SK-N-SH (cell line): ENCODE results near the gene CCSER1. TPM values are rescaled to one million over a fixed set of nuclear protein-coding genes. Genes with fewer than 3 reads are reported as not detected.

Experiments used
- CTCF ChIA-PET: fragments of 300-600, 350-600 bp; formaldehyde crosslinking; extraction: SDS; loops from one replicate; lab custom pipeline; 2021; lab: Yijun Ruan, JAX
- POLR2A ChIA-PET: fragments of 350-600 bp; sonication (Branson Sonifier 250); formaldehyde crosslinking; extraction: SDS; loops from one replicate; lab custom pipeline; 2020; ENCODE audit warnings: antibody characterized with exemption, inconsistent platforms; lab: Yijun Ruan, JAX
- DNase-seq: peaks from one replicate; pipeline ENCODE4 v3.0.0; 2012
- H2AFZ ChIP-seq: fragments of 200-600 bp; sonication (generic); 2 replicates; pipeline ENCODE4 v1.8.1; 2016; ENCODE audit warnings: antibody characterized with exemption, mild to moderate bottlenecking, low read depth
- H3F3A ChIP-seq: fragments of 200-600 bp; sonication (generic); replicated peaks from 2 replicates; pipeline ENCODE3; 2016; ENCODE audit warnings: antibody characterized with exemption, mild to moderate bottlenecking; ENCODE audit not compliant: insufficient read depth
- H3K27ac ChIP-seq, 2 experiments: fragments of 200-500 bp in 1 of 2; fragments of 200-600 bp in 1 of 2; sonication (Bioruptor generic) in 1 of 2; sonication (generic), shearing (Covaris generic) in 1 of 2; 2 replicates each; pipeline versions ENCODE4 v1.5.1 to v1.6.1; 2014 to 2016; ENCODE audit warnings: low read depth in 2 of 2, inconsistent platforms in 1 of 2, low read length in 1 of 2, mild to moderate bottlenecking in 1 of 2, mixed read lengths in 1 of 2
- H3K27me3 ChIP-seq: fragments of 200-600 bp; sonication (generic), shearing (Covaris generic); 2 replicates; pipeline ENCODE4 v1.6.1; 2016; ENCODE audit warnings: mixed run types; ENCODE audit not compliant: insufficient read depth
- H3K36me3 ChIP-seq, 2 experiments: fragments of 200-500 bp in 1 of 2; fragments of 200-600 bp in 1 of 2; sonication (Bioruptor generic) in 1 of 2; sonication (generic) in 1 of 2; replicated peaks in 1 of 2; 2 replicates each; pipeline versions ENCODE3 to v1.5.1; 2014 to 2016; ENCODE audit warnings: low read length in 1 of 2, mild to moderate bottlenecking in 1 of 2; ENCODE audit not compliant: insufficient read depth in 2 of 2, control insufficient read depth in 1 of 2
- H3K4me1 ChIP-seq, 2 experiments: fragments of 200-500 bp in 1 of 2; fragments of 200-600 bp in 1 of 2; sonication (Bioruptor generic) in 1 of 2; sonication (generic), shearing (Covaris generic) in 1 of 2; 2 replicates each; pipeline versions ENCODE4 v1.5.1 to v1.6.1; 2014 to 2016; ENCODE audit warnings: low read depth in 1 of 2, low read length in 1 of 2, mixed run types in 1 of 2; ENCODE audit not compliant: insufficient read depth in 2 of 2, control insufficient read depth in 1 of 2
- H3K4me2 ChIP-seq: fragments of 200-600 bp; sonication (generic), shearing (Covaris generic); 2 replicates; pipeline ENCODE4 v1.6.1; 2017; ENCODE audit warnings: mixed run types
- H3K4me3 ChIP-seq, 2 experiments: fragments of 200-500 bp in 1 of 2; fragments of 200-600 bp in 1 of 2; sonication (Bioruptor generic) in 1 of 2; sonication (generic), shearing (Covaris generic) in 1 of 2; 2 replicates each; pipeline versions ENCODE4 v1.5.1 to v1.8.1; 2014 to 2016; ENCODE audit warnings: low read depth in 2 of 2, inconsistent platforms in 1 of 2, low read length in 1 of 2, mild to moderate bottlenecking in 1 of 2, mixed read lengths in 1 of 2, moderate library complexity in 1 of 2
- H3K79me2 ChIP-seq: fragments of 200-600 bp; sonication (generic); 2 replicates; pipeline ENCODE4 v1.8.1; 2017; ENCODE audit warnings: mild to moderate bottlenecking; ENCODE audit not compliant: insufficient read depth
- H3K9ac ChIP-seq: fragments of 200-600 bp; sonication (generic); 2 replicates; pipeline ENCODE4 v1.6.1; 2017; ENCODE audit warnings: mixed run types
- H3K9me2 ChIP-seq: fragments of 200-600 bp; sonication (generic); 2 replicates; pipeline ENCODE4 v1.6.1; 2017; ENCODE audit warnings: mixed run types
- H3K9me3 ChIP-seq: fragments of 200-600 bp; sonication (generic); 2 replicates; pipeline ENCODE4 v1.6.1; 2017; ENCODE audit warnings: mixed run types, mild to moderate bottlenecking, moderate library complexity
- H4K20me1 ChIP-seq: fragments of 200-600 bp; sonication (generic); 2 replicates; pipeline ENCODE4 v1.6.1; 2017; ENCODE audit warnings: mild to moderate bottlenecking, mixed run types; ENCODE audit not compliant: insufficient read depth
- ELF1 ChIP-seq: IDR thresholded peaks from 2 replicates; pipeline ENCODE4 v1.4.0; 2012
- EP300 ChIP-seq, 2 experiments: IDR thresholded peaks; 2 replicates each; pipeline versions ENCODE4 v1.4.0 to v1.6.1; 2012; ENCODE audit warnings: borderline replicate concordance in 1 of 2, low read depth in 1 of 2, low read length in 1 of 2
- EZH2phosphoT487 ChIP-seq: fragments of 200-600 bp; sonication (generic); IDR thresholded peaks from 2 replicates; pipeline ENCODE4 v1.6.1; 2017; ENCODE audit warnings: low read depth, mixed run types, mild to moderate bottlenecking, antibody characterized with exemption, moderate library complexity, borderline replicate concordance
- FOXM1 ChIP-seq: IDR thresholded peaks from 2 replicates; pipeline ENCODE4 v1.4.0; 2012; ENCODE audit warnings: low read depth, mild to moderate bottlenecking
- JUND ChIP-seq: IDR thresholded peaks from 2 replicates; pipeline ENCODE4 v1.4.0; 2012
- MEF2A ChIP-seq: IDR thresholded peaks from 2 replicates; pipeline ENCODE4 v1.4.0; 2012; ENCODE audit warnings: low read depth, borderline replicate concordance
- MXI1 ChIP-seq: IDR thresholded peaks from 2 replicates; pipeline ENCODE4 v1.6.1; 2012; ENCODE audit warnings: mild to moderate bottlenecking, low read depth, low read length, improper control_type of control experiment
- NFIC ChIP-seq: IDR thresholded peaks from 2 replicates; pipeline ENCODE4 v1.4.0; 2012; ENCODE audit warnings: borderline replicate concordance
- NRF1 ChIP-seq: IDR thresholded peaks from 2 replicates; pipeline ENCODE4 v1.6.1; 2012; ENCODE audit warnings: low read depth, mild to moderate bottlenecking, low read length
- POLR2AphosphoS5 ChIP-seq: IDR thresholded peaks from 2 replicates; pipeline ENCODE4 v1.6.1; 2012; ENCODE audit warnings: low read depth, low read length
- RAD21 ChIP-seq: IDR thresholded peaks from 2 replicates; pipeline ENCODE4 v1.6.1; 2012; ENCODE audit warnings: mild to moderate bottlenecking, low read length
- RFX5 ChIP-seq: IDR thresholded peaks from 2 replicates; pipeline ENCODE4 v1.6.1; 2012; ENCODE audit warnings: mild to moderate bottlenecking, improper control_type of control experiment, low read length
- RXRA ChIP-seq: IDR thresholded peaks from 2 replicates; pipeline ENCODE4 v1.4.0; 2012; ENCODE audit warnings: low read depth, mild to moderate bottlenecking, borderline replicate concordance
- SMC3 ChIP-seq: IDR thresholded peaks from 2 replicates; pipeline ENCODE4 v1.6.1; 2012; ENCODE audit warnings: low read depth, low read length, improper control_type of control experiment
- TEAD4 ChIP-seq: IDR thresholded peaks from 2 replicates; pipeline ENCODE4 v1.4.0; 2012; ENCODE audit warnings: mild to moderate bottlenecking, borderline replicate concordance; ENCODE audit not compliant: insufficient read depth
- WGBS: methylation state at CpG from one replicate; pipeline ENCODE4 v1.1.6; 2017; ENCODE audit warnings: low lambda C conversion rate; 5-methylcytosine and 5-hydroxymethylcytosine counted together
- polyA plus RNA-seq, 3 experiments: library from polyadenylated mRNA; depleted of rRNA; stranded (reverse); fragments of >200 nt; gene quantifications; 2 replicates each; pipeline ENCODE4 v1.2.3, GENCODE V29; 2012
- TF ChIP-seq, protein P1 (sequence below): fragments of 150-350 bp; IDR thresholded peaks from 2 replicates; pipeline ENCODE4 v1.6.1; 2017; ENCODE audit warnings: antibody characterized with exemption, low read length, low read depth, borderline replicate concordance
- TF ChIP-seq, protein P2 (sequence below): IDR thresholded peaks from 2 replicates; pipeline ENCODE4 v1.4.0; 2012; ENCODE audit warnings: low read depth, borderline replicate concordance
- TF ChIP-seq, protein P3 (sequence below): IDR thresholded peaks from 2 replicates; pipeline ENCODE4; 2012
- TF ChIP-seq, protein P4 (sequence below): fragments of 150-350 bp; IDR thresholded peaks from 2 replicates; pipeline ENCODE4 v1.6.1; 2016; ENCODE audit warnings: mild to moderate bottlenecking, low read depth, low read length
- TF ChIP-seq, protein P5 (sequence below): IDR thresholded peaks from 2 replicates; pipeline ENCODE4 v1.6.1; 2012; ENCODE audit warnings: mild to moderate bottlenecking, low read depth, low read length, moderate library complexity

CCSER1 gene
- polyA plus RNA-seq, 1 of the 3 experiments (the other 2 are of a cell fraction): 0.05 TPM

DNA sequence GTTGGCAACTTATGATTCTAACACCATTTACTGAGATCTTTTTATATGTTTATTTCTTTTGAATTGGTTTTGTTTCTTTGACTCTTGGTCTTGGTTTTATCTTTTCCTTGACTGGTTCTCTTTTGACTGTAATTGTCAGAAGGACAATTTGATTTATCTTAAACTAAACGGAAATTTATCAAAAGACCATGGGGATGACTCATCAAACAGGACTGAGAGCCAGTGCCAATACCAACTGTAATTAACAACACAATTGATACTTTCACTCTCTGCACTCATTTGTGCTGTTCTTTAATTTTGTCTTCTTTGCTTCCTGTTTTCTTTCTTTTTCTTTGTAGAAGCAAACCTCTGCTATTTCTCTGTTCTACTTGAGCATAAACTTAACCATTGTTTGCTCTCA lies 776.8 kb downstream of the CCSER1 start:
- no peak overlapping the region for H2AFZ ChIP-seq
- WGBS: 10% methylated on average over 1 of the region's 1 CpG
- TF ChIP-seq POLR2AphosphoS5 (no peak), RFX5 (no peak), EZH2phosphoT487 (no peak), MEF2A (no peak), SMC3 (no peak)
- TF ChIP-seq, protein P1, sequence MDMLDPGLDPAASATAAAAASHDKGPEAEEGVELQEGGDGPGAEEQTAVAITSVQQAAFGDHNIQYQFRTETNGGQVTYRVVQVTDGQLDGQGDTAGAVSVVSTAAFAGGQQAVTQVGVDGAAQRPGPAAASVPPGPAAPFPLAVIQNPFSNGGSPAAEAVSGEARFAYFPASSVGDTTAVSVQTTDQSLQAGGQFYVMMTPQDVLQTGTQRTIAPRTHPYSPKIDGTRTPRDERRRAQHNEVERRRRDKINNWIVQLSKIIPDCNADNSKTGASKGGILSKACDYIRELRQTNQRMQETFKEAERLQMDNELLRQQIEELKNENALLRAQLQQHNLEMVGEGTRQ: no peak
- TF ChIP-seq, protein P2, sequence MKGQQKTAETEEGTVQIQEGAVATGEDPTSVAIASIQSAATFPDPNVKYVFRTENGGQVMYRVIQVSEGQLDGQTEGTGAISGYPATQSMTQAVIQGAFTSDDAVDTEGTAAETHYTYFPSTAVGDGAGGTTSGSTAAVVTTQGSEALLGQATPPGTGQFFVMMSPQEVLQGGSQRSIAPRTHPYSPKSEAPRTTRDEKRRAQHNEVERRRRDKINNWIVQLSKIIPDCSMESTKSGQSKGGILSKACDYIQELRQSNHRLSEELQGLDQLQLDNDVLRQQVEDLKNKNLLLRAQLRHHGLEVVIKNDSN: no peak
- TF ChIP-seq, protein P3, sequence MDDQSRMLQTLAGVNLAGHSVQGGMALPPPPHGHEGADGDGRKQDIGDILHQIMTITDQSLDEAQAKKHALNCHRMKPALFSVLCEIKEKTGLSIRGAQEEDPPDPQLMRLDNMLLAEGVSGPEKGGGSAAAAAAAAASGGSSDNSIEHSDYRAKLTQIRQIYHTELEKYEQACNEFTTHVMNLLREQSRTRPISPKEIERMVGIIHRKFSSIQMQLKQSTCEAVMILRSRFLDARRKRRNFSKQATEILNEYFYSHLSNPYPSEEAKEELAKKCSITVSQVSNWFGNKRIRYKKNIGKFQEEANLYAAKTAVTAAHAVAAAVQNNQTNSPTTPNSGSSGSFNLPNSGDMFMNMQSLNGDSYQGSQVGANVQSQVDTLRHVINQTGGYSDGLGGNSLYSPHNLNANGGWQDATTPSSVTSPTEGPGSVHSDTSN: no peak
- TF ChIP-seq, all 33 proteins: peak for 0
- Histone ChIP-seq H3K9ac (no peak overlapping the region), H3K9me3 (no peaks in the 10 kb centered on the region), H3K79me2 (no peaks in the 10 kb centered on the region), H3F3A (no peaks in the 10 kb centered on the region), H3K4me1 (no peaks in the 10 kb centered on the region), H3K27me3 (no peaks in the 10 kb centered on the region), H3K4me2 (no peak overlapping the region), H3K36me3 (no peaks in the 10 kb centered on the region), H3K27ac (no peak overlapping the region), H3K9me2 (no peaks in the 10 kb centered on the region), H4K20me1 (no peaks in the 10 kb centered on the region), H3K4me3 (no peak overlapping the region)
- POLR2A ChIA-PET: no interaction called here
- CTCF ChIA-PET: no interaction called here
- DNase-seq: no peak

DNA sequence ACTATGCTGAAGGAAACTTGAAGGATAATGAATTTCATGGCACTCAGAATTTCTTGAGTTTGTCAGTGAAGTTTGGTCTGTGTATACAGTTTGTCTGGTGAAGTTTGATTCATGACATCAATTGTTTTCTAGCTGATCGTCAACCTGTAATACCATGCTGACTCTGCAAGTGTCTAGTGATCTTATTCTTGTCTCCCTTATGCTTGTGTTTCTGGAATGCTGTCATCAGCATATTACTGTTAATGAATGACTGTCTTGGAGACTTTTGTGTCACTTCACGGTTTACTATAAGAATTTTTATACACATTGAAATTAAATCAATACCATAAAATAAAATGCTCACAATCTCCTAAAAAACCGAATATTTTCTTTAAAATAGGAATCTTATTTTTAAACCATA lies 779.0 kb downstream of the CCSER1 start:
- H3K79me2 ChIP-seq: no peaks in the 10 kb centered on the region
- H3F3A ChIP-seq: no peaks in the 10 kb centered on the region
- H3K36me3 ChIP-seq: no peaks in the 10 kb centered on the region
- H3K4me1 ChIP-seq: no peaks in the 10 kb centered on the region
- H3K9ac ChIP-seq: no peak overlapping the region
- DNase-seq: no peak
- H3K4me3 ChIP-seq: no peak overlapping the region
- ChIA-PET POLR2A (no interaction called here), CTCF (no interaction called here)
- no peaks in the 10 kb centered on the region for H3K9me2 ChIP-seq
- no peaks in the 10 kb centered on the region for H3K9me3 ChIP-seq
- no peak overlapping the region for H2AFZ ChIP-seq
- H3K4me2 ChIP-seq: no peak overlapping the region
- H3K27ac ChIP-seq: no peak overlapping the region
- no peaks in the 10 kb centered on the region for H3K27me3 ChIP-seq
- WGBS: 40% methylated on average over 3 of the region's 3 CpGs
- H4K20me1 ChIP-seq: no peaks in the 10 kb centered on the region
- no peak for TF ChIP-seq EP300 (IDR thresholded peaks at IDR 0.05; ENCODE audit: borderline replicate concordance in 1 of 2, low read depth in 1 of 2, low read length in 1 of 2)
- no peak for TF ChIP-seq FOXM1
- TF ChIP-seq, protein P4, sequence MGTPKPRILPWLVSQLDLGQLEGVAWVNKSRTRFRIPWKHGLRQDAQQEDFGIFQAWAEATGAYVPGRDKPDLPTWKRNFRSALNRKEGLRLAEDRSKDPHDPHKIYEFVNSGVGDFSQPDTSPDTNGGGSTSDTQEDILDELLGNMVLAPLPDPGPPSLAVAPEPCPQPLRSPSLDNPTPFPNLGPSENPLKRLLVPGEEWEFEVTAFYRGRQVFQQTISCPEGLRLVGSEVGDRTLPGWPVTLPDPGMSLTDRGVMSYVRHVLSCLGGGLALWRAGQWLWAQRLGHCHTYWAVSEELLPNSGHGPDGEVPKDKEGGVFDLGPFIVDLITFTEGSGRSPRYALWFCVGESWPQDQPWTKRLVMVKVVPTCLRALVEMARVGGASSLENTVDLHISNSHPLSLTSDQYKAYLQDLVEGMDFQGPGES: no peak
- no peak for TF ChIP-seq JUND
- no peak for TF ChIP-seq TEAD4
- no peak for TF ChIP-seq NRF1
- TF ChIP-seq MXI1: no peak
- no peak for TF ChIP-seq MEF2A
- TF ChIP-seq, protein P5, sequence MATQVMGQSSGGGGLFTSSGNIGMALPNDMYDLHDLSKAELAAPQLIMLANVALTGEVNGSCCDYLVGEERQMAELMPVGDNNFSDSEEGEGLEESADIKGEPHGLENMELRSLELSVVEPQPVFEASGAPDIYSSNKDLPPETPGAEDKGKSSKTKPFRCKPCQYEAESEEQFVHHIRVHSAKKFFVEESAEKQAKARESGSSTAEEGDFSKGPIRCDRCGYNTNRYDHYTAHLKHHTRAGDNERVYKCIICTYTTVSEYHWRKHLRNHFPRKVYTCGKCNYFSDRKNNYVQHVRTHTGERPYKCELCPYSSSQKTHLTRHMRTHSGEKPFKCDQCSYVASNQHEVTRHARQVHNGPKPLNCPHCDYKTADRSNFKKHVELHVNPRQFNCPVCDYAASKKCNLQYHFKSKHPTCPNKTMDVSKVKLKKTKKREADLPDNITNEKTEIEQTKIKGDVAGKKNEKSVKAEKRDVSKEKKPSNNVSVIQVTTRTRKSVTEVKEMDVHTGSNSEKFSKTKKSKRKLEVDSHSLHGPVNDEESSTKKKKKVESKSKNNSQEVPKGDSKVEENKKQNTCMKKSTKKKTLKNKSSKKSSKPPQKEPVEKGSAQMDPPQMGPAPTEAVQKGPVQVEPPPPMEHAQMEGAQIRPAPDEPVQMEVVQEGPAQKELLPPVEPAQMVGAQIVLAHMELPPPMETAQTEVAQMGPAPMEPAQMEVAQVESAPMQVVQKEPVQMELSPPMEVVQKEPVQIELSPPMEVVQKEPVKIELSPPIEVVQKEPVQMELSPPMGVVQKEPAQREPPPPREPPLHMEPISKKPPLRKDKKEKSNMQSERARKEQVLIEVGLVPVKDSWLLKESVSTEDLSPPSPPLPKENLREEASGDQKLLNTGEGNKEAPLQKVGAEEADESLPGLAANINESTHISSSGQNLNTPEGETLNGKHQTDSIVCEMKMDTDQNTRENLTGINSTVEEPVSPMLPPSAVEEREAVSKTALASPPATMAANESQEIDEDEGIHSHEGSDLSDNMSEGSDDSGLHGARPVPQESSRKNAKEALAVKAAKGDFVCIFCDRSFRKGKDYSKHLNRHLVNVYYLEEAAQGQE: no peak
- TF ChIP-seq RAD21: no peak
- TF ChIP-seq NFIC: no peak
- TF ChIP-seq, protein P3: no peak
- no peak for TF ChIP-seq EZH2phosphoT487
- TF ChIP-seq ELF1: no peak
- TF ChIP-seq RXRA: no peak
